GM06990 (cell line): ENCODE results near the gene TEAD1.

ENCODE experiments used
- DNase-seq: peaks from one replicate; pipeline ENCODE4 v3.0.0-alpha.2; 2011; ENCODE audit not compliant: insufficient read length; ENCODE audit errors: extremely low read depth
- H3K27me3 ChIP-seq: replicated peaks from 2 replicates; pipeline ENCODE4 v1.6.0; 2011; ENCODE audit warnings: low read length; ENCODE audit not compliant: control insufficient read depth, insufficient read depth
- H3K36me3 ChIP-seq: 2 replicates; pipeline ENCODE4 v1.5.1; 2011; ENCODE audit warnings: low read length; ENCODE audit not compliant: control insufficient read depth, insufficient read depth
- H3K4me3 ChIP-seq: replicated peaks from 2 replicates; pipeline ENCODE4 v1.5.1; 2011; ENCODE audit warnings: low read depth, mild to moderate bottlenecking, control low read depth, low read length
- CTCF ChIP-seq: IDR thresholded peaks from 2 replicates; pipeline ENCODE4 v1.5.1; 2011; ENCODE audit warnings: low read length, control low read depth, mild to moderate bottlenecking, inconsistent platforms; ENCODE audit not compliant: insufficient read depth, poor library complexity, severe bottlenecking

TEAD1 gene

DNA sequence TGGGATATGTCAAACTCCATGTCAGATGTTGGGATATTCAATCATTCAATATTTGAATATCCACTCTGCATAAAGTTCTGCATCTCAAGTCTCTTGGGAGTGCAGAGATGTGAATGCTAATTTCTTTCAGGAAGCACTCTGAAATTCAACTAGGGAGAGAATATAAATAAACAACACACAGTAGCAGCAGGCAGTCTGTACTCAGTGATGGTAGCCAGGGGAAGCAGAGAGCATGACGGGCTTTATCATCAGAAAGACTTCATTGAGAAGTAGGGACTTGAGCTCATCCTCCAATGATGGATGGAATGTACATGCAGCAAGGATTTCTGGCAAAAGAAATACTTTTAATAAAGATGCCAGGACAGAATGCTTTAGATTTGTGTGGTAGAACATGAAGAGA, 9.8 kb upstream of the TEAD1 start:
- Histone ChIP-seq H3K36me3 (no peaks in the 10 kb centered on the region), H3K27me3 (no peaks in the 10 kb centered on the region), H3K4me3 (no peak overlapping the region)
- no peak for TF ChIP-seq CTCF
- no peak for DNase-seq

DNA sequence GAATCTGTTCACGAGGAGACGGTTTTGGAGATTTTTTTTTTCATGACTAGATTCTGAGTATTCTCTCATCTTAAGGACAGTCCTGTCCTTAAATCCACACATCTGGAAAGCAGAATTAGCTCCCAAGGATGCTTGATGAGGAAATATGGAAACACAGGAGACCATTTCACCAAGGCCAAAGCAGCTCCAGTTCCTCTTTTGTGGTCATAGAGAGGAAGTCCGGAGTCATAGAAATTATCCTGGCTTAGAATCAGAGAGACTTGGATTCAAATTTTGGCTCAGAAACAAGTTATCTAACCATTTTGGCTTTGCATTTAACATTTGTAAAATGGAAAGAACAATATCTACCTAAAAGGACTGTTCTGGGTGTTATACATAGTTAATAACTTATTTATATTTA, 7.3 kb upstream of the TEAD1 start:
- no peak overlapping the region for H3K4me3 ChIP-seq
- H3K36me3 ChIP-seq: no peaks in the 10 kb centered on the region
- H3K27me3 ChIP-seq: no peaks in the 10 kb centered on the region
- DNase-seq: no peak
- TF ChIP-seq CTCF: no peak

DNA sequence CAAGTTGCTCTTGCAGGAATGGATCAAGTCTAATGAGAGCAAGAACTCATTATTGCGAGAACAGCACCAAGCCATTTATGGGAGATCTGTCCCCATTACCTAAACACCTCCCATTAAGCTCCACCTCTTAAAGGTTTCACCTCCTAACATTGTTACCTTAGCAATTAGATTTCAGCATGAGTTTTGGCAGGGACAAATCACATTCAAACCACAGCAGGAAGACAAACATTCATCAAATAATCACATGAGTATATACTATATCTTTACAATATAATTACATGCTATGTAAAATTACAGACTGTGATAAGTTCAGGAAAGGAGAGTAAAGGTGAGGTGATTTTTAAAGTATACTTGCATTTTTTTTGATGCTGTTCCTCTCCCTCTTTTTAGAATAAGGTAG, 6.6 kb upstream of the TEAD1 start:
- Histone ChIP-seq H3K27me3 (no peaks in the 10 kb centered on the region), H3K4me3 (no peak overlapping the region), H3K36me3 (no peaks in the 10 kb centered on the region)
- no peak for TF ChIP-seq CTCF
- DNase-seq: no peak

DNA sequence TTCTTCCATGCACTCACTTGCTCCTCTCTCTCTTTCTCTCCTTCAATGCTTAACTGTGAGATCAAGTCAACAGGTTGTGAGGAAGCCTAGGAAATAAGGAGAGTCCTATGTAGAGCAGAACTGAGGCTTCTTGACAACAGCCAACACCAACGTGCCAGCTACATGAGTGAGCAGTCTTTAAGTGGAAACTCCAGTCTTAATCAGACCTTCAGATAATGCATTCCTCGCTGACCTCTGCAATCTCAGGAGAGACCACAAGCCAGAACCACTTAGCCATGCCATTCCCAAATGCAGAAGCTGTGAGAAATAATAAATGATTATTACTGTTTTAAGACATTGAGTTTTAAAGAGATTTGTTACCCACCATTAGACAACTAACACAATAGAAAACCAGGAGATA, 6.1 kb upstream of the TEAD1 start:
- no peak overlapping the region for H3K4me3 ChIP-seq
- no peaks in the 10 kb centered on the region for H3K36me3 ChIP-seq
- no peaks in the 10 kb centered on the region for H3K27me3 ChIP-seq
- TF ChIP-seq CTCF: no peak
- no peak for DNase-seq

DNA sequence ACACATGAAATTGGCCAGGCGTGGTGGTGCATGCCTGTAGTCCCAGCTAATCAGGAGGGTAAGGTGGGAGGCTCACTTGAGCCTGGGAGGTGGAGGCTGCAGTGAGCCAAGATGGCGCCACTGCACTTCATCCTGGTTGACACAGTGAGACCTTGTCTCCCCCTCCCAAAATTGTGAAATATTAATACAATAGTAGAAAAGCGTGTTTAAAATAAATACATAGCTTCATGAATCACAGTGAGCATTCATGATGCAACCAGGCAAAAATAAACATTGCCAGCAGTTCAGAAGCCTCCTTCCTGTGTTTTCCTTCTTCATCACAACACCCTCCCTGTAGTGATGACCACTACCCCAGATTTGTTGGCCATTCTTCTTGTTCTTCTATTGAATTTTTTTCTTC, 4.3 kb upstream of the TEAD1 start:
- Histone ChIP-seq H3K27me3 (no peaks in the 10 kb centered on the region; the same call in 1 of the 2 replicates), H3K4me3 (no peak overlapping the region), H3K36me3 (no peaks in the 10 kb centered on the region)
- DNase-seq: no peak
- TF ChIP-seq CTCF: no peak

DNA sequence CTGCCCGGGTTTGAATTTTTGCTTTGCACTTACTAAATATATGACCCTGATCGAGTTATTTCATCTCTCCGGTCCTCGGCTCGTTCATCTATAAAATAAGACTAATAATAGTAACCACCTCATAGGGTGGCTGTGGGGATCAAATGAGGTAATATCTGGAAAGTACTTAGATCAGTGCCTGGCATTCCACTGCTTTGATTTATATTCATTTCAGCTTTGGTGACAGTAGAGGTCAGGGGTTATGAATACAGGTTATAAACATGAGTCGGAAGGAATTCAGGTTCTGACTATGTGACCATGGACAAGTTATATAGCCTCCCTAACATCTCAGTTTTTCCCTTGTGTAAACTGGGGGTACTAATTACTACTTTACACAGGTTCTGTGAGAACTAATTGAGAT, 2.9 kb upstream of the TEAD1 start:
- no peak for TF ChIP-seq CTCF
- DNase-seq: no peak
- Histone ChIP-seq H3K27me3 (peaks cover 1% of the 10 kb centered on the region), H3K36me3 (no peaks in the 10 kb centered on the region), H3K4me3 (no peak overlapping the region)
